ENCODE data around the gene CCDC57.

DNA sequence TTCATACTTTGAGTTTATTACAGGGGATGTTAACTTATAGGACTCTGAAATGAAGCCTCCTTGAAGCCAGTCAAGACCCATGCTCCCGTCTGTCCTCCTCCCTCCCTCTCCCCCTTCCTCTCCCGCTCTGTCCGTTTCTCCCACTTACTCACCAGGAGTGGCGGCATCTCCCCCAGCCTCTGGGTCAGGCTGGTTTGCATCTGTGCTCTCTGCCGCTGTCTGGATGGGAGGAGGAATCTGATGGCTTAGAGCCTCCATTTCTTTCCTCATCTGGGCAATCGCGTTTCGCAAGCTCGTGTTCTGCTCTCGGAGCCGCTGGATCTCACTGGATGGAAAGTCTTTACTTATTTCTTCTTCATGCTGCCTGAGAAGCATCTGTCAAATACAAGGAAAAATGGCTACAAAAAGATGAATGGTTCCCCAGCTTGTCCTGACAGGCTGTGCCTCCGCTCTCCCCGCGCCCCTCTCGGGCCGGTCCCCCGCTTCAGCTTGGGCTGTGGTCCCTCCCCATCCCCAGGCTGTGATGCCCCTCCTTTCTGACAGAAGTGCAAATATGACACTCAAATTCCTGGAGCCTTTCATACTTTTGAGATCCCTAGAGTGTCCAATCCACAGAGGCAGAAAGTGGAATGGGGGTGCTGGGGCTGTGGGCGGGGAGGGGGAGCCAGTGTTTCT, 40.0 kb downstream of the CCDC57 start:
- TF ChIP-seq, protein P1, sequence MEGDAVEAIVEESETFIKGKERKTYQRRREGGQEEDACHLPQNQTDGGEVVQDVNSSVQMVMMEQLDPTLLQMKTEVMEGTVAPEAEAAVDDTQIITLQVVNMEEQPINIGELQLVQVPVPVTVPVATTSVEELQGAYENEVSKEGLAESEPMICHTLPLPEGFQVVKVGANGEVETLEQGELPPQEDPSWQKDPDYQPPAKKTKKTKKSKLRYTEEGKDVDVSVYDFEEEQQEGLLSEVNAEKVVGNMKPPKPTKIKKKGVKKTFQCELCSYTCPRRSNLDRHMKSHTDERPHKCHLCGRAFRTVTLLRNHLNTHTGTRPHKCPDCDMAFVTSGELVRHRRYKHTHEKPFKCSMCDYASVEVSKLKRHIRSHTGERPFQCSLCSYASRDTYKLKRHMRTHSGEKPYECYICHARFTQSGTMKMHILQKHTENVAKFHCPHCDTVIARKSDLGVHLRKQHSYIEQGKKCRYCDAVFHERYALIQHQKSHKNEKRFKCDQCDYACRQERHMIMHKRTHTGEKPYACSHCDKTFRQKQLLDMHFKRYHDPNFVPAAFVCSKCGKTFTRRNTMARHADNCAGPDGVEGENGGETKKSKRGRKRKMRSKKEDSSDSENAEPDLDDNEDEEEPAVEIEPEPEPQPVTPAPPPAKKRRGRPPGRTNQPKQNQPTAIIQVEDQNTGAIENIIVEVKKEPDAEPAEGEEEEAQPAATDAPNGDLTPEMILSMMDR (IDR thresholded peaks at IDR 0.05; ENCODE audit: insufficient read depth, low read length, poor library complexity, severe bottlenecking), result no peak
- no peak for TF ChIP-seq EZH2phosphoT487 (conservative IDR thresholded peaks at IDR 0.05; ENCODE audit: low read length)

Measured in SU-DHL-6 (cell line).